COLO668 (cell line): ENCODE results near the gene CD2AP.
A peak's percentile ranks its signal among the peaks of the same experiment; 100 is the strongest.
"Not testable (repeated sequence)": the region's sequence is repeated elsewhere in the genome, so short reads cannot be mapped to it uniquely, and the experiment has no call there.

Experiments used
- DNase-seq: peaks from one replicate; lab custom pipeline; 2025; ENCODE audit not compliant: unreplicated experiment; lab: John Stamatoyannopoulos, UW

The CD2AP gene

GRCh38 chr6:47631269-47631772, 153.7 kb downstream of the CD2AP start:
- DNase-seq = no peak

DNA sequence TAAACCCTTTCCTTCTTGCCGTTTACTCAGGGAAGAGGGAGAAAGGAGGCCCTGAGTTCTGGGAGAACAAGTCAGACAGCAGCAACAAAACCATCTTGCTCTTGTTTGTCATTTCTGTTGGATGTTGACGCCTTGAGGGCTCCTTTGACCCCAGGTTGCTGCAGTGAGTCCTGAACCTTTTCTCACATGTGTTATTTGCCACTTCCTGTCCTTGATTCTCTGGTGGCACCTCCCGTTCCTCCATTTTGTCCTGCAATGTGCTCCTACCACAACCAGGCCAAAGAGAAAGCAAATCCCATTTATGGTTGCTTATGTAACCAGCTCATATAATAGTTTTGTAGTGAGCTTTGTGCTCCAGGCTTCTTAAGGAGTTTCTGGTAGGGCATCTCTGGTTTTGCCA, 154.2 kb downstream of the CD2AP start:
- DNase-seq = no peak

DNA sequence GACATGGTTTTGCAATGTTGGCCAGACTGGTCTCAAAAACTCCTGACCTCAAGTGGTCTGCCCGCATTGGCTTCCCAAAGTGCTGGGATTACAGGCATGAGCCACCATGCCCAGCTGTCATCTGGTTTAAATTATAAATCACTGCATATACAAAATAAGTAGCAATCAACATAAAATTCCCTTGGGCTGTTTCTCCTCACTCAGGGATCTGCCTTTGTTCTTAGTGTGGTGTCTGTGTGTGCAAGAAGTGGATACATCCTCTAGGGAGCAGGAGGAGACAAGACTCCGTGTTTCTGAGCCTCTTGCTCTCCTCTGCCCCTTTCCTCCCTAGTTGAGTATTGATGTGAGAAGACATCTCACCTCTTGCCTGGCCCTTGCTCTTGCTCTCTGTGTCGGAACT, 155.6 kb downstream of the CD2AP start:
- no peak for DNase-seq

DNA sequence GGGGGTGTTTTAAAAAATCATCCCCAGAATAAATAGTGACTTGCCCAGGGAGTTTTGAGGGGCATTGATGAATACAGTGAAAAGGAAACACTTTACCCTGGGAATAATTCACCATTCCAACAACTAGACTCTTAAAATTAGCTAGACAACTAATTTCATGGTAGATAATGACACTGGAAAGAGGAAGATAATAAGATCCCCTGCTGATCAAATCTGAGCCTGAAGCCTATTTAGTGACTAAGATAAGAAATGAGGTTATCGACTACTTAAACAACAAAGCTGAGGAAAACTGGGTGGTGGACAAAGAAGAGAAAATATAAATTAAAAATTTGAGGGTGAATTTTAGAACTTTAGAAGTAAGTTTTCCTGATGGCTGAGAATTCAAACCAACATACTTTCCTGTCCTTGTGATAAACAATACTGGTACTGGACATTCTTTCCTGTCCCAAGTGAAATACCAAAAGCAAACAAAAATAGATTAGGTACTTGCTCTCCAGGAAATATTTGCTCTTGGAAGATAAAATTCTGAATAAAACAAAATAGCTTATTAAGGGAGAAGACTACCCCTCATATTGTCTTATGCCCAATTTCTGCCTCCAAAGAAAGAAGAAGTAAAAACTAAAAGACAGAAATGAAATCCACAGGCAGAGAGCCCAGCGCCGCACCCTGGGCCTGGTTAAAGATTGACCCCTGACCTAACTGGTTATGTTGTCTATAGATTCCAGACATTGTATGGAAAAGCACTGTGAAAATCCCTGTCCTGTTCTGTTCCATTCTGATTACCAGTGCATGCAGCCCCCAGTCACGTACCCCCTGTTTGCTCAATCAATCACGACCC, 156.8 kb downstream of the CD2AP start:
- DNase-seq = no peak

- no peak for DNase-seq
Measured at GRCh38 chr6:47646689-47647088, 169.1 kb downstream of the CD2AP start.

DNA sequence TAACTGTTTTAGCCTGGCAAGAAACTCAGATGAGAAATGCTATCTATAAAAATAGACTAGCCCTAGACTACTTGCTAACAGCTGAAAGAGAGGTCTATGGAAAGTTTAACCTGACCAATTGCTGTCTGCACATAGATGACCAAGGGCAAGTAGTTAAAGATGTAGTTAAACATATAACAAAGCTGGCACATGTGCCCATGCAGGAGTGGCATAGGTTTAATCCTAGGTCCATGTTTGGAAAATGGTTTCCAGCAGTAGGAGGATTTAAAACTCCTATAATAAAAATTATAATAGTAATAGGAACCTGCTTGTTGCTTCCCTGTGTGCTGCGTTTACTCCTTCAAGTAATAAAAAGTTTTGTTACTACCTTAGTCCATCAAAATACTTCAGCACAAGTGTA, 169.6 kb downstream of the CD2AP start:
- no peak for DNase-seq

GRCh38 chr6:47647626-47648025, 170.0 kb downstream of the CD2AP start:
- DNase-seq = not testable (repeated sequence)

- no peak for DNase-seq
Measured at GRCh38 chr6:47648031-47648430, 170.4 kb downstream of the CD2AP start.

GRCh38 chr6:47650553-47651432, 173.2 kb downstream of the CD2AP start:
- no peak for DNase-seq

- DNase-seq = no peak
Measured at GRCh38 chr6:47651505-47651944, 173.9 kb downstream of the CD2AP start.

DNA sequence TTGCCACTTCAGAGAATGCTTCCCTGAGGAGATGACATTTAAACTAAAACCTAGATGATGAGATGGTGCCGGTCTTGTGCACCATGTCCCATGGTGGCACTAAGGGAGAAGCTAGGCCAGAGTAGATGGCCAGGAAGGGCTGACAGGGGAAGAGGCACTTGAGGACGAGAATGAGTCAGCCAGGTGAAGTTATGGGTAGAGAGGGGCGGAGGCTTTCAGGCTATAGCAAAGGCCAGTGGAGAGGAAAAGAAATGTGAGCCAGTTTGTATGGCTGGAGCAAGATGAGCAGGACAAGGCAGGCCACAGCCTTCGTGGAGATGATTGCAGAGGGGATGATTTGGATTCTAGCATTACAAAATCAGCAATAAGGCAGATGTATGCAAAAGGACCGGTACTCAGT, 176.1 kb downstream of the CD2AP start:
- DNase-seq = peak; percentile 6

GRCh38 chr6:47654255-47654654, 176.7 kb downstream of the CD2AP start:
- DNase-seq = no peak

DNA sequence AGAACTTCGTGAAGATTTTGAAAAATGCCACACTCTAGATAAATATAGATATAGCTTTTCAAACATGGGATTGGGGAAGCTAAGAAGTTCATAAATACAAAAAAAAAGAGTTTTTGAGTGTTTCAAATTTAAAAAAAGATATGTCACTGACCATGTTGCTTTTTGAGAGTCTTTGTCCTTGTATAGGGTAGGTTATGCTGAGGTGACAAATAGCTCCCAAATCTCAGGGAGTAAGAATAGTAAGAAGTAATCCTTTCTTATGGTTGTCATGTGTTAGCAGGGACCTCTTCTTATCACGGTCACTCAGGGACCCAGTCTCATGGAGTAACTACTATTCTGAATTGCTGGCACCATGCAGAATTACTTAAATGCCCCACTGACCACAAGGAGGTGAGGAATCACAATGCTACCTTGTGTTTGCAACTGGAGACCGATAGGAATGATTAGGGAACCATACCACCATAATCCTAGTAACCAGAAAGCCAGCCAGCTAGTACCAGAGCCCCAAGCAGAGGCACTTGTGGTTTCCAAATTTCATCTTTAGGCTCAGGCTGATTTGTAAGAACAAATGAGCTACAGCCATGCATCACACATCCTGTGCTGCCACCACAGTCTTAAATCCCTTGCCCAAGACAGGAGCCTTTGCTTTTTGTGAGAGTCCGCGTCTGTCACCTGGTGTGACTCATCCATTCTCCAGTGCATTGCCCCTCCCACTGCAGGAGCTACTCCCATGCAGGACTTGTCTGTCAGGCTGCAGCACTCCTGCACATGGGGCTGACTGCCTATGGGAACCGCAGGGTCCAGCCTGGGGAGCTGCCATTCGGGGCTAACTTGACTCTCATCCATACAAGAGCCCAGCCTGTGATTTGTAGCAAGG, 178.4 kb downstream of the CD2AP start:
- peak; percentile 44 for DNase-seq

DNA sequence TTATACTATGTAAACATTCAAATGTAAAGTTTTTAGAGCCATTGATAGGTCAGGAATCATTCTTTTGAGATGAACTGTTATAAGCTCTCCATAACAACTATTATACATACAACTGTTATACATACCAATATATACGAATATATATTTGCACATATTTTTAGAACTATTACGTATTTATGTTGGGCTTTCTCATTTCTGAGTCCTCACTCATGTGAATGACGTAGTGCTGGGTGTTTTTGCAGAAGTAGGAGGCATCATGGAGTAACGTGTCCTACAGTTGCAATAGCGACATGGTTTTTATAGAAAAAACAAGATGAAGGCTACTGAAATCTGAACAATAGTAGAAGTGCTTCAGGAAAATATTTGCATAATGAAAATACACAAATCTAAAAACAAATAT, 184.4 kb downstream of the CD2AP start:
- no peak for DNase-seq

DNA sequence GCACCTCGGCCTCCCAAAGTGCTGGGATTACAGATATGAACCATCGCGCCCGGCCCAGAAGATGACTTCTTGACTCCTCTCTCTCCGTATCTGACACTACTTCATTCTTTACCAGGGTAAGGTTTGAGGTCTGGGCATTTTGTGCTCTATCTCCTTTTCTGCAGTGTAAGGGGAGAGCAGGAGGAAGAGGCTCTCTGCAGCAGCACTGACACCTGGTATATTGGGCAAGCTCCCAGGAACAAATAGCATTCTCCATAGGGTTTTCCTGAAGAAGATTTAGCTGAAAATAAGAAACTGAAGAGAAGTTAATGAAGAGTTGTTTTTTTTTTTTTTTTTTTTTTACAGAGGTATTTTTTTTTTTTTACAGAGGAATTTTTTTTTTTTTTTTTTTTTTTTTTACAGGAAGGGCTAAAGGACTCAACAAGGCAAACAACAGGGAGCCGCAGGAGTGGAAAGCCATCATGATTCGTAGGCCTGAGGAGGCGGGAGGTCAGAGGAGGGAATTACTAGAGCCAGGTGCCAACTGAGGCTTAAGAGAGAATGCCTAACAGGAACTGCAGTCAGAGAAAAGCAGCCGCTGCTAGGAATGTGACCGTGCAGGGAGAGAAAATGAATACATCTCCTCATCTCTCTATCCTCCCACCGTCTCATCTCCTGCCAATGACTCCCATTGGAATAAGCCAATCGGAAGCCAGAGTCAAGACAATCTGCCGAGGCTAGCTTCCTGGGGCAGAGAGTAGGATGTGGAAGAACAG, 186.1 kb downstream of the CD2AP start:
- no peak for DNase-seq

DNA sequence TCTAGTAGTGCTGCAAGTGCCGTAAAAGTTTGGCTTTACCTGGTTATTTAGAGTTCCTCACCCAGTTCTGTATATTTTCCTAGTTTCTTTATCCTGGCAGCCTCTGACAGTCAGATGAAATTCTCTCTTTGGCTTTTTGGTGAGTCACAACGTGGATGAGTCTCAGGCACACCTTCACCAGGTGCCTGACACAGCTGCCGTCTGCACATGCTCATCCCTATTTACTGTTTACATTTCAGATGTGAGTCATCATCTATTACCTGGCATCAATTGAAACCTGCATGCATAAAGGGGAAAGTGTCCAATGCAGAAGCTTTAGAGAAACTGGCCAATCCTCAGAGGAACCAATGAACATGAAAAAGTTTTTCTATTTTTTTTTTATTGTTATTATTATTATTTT, 187.5 kb downstream of the CD2AP start:
- peak; percentile 77 for DNase-seq

DNA sequence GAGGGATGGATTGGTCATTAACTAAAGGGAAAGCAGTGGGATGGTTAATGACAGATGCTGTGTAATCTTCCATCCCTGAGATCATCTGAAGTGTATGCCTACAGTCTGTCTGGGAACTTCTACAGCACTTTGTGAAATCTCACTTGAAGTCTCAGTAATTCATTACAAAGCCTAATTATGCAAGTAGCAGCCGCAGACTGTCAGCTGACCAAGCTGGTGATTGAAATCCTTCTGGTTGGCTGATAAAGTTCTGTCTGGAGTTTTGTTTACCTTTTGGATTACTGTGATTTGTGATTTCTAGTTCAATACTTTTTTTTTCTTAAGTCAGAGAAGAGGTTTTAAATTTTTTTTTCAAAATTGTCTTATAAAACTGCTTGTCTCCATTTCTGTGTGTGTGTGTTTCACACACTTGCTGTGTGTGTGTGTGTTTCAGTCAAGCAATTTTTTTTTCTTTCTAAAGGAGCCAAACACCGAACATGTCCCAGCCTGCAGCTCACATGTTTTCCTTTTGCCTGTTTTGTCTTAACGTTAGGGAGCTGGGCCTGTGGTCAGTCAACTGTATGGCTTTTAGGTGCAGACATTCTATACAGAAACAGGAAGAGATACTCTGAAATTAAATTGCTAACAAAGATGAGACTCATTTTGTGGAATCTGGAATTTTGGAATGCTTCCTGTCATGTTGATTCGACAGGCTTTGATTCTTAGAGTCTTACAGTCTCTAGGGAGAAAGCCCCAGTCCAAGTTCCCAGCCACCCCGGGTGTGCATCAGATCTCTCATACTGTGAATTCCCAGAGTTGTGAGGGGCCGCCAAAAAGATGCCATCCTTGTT, 192.3 kb downstream of the CD2AP start:
- peak; percentile 4 for DNase-seq

DNA sequence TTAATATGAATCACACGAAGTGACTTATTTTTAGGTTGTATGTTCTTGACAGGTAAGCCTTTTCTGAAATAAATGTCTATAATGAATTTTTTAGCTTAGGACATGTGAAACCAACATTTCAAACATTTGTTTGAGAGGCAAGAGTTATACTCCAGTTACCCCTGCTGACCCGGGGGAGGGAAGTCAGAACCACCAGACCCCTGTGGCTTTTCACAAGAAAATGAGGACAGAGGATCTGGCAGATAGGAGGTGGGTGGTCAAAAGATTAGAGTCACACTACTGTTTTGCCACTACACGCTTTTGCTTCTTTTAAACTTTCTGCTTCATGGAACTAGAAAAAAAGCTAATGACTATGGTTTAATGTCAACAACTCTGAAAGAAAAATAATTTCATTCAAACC, 193.3 kb downstream of the CD2AP start:
- no peak for DNase-seq

GRCh38 chr6:47671777-47672176, 194.2 kb downstream of the CD2AP start:
- DNase-seq = no peak
